T-helper 2 cell treated with Interferon-gamma antibody and Interleukin-4, amounts not matched to agents 5 μg/mL and 100 μg/mL, for 36 hours (primary cell): ENCODE measurements around the gene IFI44L.

Experiments used
- DNase-seq: peaks from one replicate; pipeline ENCODE4 v3.0.0; 2021; ENCODE audit warnings: low spot score
- H3K27ac Mint-ChIP-seq: one replicate; pipeline ENCODE4 v1.8.0; 2021; ENCODE audit warnings: mild to moderate bottlenecking, mixed read lengths
- H3K27me3 Mint-ChIP-seq: one replicate; pipeline ENCODE4 v1.8.0; 2021; ENCODE audit warnings: low read depth, mixed read lengths
- H3K36me3 Mint-ChIP-seq: one replicate; pipeline ENCODE4 v1.8.0; 2021; ENCODE audit warnings: low read depth, mixed read lengths
- H3K4me1 Mint-ChIP-seq: one replicate; pipeline ENCODE4 v1.8.0; 2021; ENCODE audit warnings: low read depth, mixed read lengths
- H3K4me3 Mint-ChIP-seq: one replicate; pipeline ENCODE4 v1.8.0; 2022; ENCODE audit warnings: mild to moderate bottlenecking, moderate library complexity, mixed read lengths
- H3K9me3 Mint-ChIP-seq: one replicate; pipeline ENCODE4 v1.8.0; 2021; ENCODE audit warnings: mixed read lengths

IFI44L gene

DNA sequence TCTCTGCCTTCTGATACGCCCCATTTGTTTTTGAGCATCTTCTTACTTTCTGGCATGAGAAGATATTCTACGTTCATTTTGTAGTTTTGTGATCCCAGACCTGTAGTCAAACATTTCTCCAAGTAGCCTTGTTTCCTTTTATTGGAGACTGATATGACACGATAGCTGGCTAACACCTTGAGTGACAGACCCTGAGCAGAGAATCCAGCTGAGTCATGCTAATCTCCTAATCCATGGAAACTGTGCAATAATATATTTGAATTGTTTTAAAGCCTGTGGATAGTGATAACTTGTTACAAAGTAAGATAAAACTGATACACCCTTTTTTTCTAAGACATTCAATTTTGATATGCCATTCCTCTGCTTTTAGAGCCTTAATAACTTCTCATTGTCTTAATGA, 1.2 kb upstream of the IFI44L start:
- peaks cover 46% of the 10 kb centered on the region for H3K4me1 Mint-ChIP-seq

DNA sequence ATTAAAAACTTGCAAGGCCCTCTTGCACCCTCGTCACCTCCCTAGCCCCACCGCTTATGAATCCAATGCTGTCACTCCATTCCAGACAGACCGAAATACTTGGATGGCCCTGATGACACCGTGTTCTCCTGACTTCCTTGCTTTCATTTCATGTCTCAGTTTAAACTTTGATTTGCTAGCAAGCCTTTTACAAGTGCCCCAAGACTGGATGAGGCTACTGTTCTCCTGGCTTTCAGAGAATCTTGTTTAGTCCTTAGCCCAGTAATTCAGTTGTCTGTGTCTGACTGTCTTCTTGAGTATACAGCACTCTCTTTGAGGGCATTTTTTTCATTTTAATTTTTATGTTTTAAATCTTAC, 824 bp upstream of the IFI44L start:
- Mint-ChIP-seq H3K27me3 (peaks cover 6% of the 10 kb centered on the region), H3K36me3 (peaks cover 22% of the 10 kb centered on the region), H3K4me3 (peak overlapping the region; percentile 91), H3K27ac (peak overlapping the region; percentile 89), H3K9me3 (no peaks in the 10 kb centered on the region), H3K4me1 (peaks cover 50% of the 10 kb centered on the region)
- DNase-seq = no peak

More for the DNA sequence above, 1.2 kb upstream of the IFI44L start:
- peak overlapping the region; percentile 91 for H3K4me3 Mint-ChIP-seq
- H3K9me3 Mint-ChIP-seq = no peaks in the 10 kb centered on the region
- H3K36me3 Mint-ChIP-seq = peaks cover 19% of the 10 kb centered on the region
- H3K27ac Mint-ChIP-seq = peak overlapping the region; percentile 89
- DNase-seq = no peak
- peaks cover 6% of the 10 kb centered on the region for H3K27me3 Mint-ChIP-seq

DNA sequence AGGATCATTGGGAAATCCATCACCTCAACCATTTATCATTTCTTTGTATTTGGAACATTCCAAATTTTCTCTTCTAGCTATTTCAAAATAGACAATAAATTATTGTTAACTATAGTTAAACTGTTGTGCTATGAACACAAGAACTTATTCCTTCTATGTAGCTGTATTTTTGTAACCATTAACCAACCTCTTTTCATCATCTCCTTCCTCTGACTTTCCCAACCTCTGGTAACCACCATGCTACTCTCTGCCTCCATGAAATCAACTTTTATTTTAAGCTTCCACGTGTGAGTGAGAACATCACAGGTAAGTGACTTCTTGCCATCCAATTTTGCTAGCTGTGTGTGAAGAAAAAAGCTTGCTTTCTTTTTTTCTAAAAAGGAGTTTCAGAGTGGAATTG, 418 bp downstream of the IFI44L start:
- Mint-ChIP-seq H3K4me3 (peak overlapping the region; percentile 91), H3K9me3 (no peaks in the 10 kb centered on the region), H3K27me3 (no peaks in the 10 kb centered on the region), H3K4me1 (peaks cover 60% of the 10 kb centered on the region), H3K36me3 (peaks cover 28% of the 10 kb centered on the region), H3K27ac (peak overlapping the region; percentile 89)
- no peak for DNase-seq

DNA sequence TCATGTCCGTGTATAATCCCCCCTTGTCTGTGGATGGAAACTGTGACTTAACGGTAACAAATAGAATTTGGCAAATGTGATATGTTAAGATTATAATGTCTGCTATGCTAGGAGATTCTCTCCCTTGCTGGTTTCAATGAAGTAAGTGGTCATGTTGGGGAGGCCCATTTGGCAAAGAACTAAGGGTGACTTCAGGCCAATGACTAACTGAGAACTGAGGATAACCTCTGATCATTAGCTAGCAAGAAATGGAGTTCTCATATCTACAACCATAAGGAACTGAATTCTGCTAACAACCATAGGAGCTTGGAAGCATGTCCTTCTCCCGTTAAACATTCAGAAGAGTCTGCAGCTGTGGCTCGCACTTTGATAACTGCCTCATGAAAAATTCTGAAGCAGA, 2.3 kb downstream of the IFI44L start:
- peak overlapping the region; percentile 82 for H3K27ac Mint-ChIP-seq
- H3K4me1 Mint-ChIP-seq = peaks cover 71% of the 10 kb centered on the region
- peak overlapping the region; percentile 91 for H3K4me3 Mint-ChIP-seq
- no peak for DNase-seq
- H3K36me3 Mint-ChIP-seq = peaks cover 32% of the 10 kb centered on the region
- no peaks in the 10 kb centered on the region for H3K9me3 Mint-ChIP-seq
- H3K27me3 Mint-ChIP-seq = no peaks in the 10 kb centered on the region

DNA sequence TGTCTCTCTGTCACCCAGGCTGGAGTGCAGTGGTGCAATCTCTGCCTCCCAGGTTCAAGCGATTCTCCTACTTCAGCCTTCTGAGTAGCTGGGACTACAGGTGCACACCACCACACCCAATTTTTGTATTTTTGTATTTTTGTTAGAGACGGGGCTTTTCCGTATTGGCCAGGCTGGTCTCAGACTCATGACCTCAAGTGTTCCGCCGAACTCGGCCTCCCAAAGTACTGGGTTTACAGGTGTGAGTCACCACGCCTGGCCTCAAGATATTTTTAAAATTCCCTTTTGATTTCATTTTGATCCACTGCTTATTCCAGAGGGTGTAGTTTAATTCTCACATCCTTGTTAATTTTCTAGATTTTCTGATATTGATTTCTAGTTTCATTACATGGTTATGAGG, 3.8 kb downstream of the IFI44L start:
- Mint-ChIP-seq H3K27ac (peak overlapping the region; percentile 72), H3K4me3 (peak overlapping the region; percentile 74), H3K4me1 (peaks cover 68% of the 10 kb centered on the region), H3K36me3 (peaks cover 41% of the 10 kb centered on the region), H3K9me3 (no peaks in the 10 kb centered on the region), H3K27me3 (no peaks in the 10 kb centered on the region)
- DNase-seq = no peak

DNA sequence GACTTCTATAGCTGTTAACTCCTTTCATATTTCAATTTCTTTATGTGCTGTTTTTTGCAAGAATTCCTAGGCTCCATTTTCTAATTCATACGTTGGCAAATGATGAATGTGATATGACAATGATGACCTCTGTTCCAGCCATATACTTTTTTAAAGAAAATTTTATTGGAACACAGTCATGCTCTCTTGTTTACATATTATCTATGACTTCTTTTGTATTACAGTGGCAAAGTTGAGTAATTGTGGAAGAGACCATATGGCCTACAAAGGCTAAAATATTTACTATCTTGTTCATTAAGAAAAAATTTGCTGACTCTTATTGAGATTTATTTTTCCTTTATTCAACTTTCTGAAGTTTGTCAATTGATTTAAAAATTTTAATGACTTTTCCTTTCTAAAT, 7.1 kb downstream of the IFI44L start:
- Mint-ChIP-seq H3K9me3 (no peaks in the 10 kb centered on the region), H3K27ac (no peak overlapping the region), H3K36me3 (peaks cover 53% of the 10 kb centered on the region), H3K4me1 (peaks cover 56% of the 10 kb centered on the region), H3K4me3 (peak overlapping the region; percentile 27), H3K27me3 (no peaks in the 10 kb centered on the region)
- no peak for DNase-seq

DNA sequence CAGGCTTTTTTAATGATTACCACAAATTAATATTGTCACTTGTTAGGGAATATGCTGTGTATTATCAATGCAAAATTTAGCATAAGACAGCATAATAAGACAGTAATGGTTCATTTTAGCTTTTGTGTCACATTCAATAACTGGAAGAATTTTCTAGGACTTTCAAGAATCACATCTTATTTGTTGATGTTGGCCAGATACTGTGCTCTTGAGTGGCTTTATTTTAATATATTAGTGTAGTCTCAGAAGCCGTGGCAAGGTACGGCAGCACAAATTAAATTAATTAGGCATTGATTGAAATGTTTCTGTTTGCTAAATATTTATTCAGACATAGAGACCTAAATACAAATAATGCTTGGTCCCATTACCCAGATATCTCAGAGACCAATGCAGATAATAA, 10.4 kb downstream of the IFI44L start:
- no peak for DNase-seq
- H3K27me3 Mint-ChIP-seq = no peaks in the 10 kb centered on the region
- peaks cover 36% of the 10 kb centered on the region for H3K4me1 Mint-ChIP-seq
- peaks cover 4% of the 10 kb centered on the region for H3K9me3 Mint-ChIP-seq
- H3K4me3 Mint-ChIP-seq = no peak overlapping the region
- H3K36me3 Mint-ChIP-seq = peaks cover 47% of the 10 kb centered on the region
- no peak overlapping the region for H3K27ac Mint-ChIP-seq

DNA sequence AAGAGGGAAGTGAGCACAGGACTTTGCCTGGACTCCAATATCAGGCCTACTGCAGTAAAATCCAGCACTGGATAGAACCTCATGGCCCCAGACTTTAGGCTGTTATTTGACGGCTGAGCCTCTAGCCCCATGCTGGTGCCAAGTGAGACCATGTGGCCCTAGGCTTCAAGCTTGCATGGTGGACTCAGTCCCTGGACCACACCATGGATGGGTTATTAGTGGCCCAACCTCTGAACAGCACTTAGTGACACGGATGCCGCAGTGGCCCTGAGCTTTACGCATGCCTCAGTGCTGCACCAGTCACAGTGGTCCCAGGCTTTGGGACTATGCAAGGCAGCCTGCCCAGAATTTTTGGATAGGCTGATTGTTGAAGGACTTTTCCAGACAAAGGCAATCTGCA, 13.0 kb downstream of the IFI44L start:
- Mint-ChIP-seq H3K4me1 (peaks cover 25% of the 10 kb centered on the region), H3K36me3 (peaks cover 59% of the 10 kb centered on the region), H3K27ac (no peak overlapping the region), H3K4me3 (no peak overlapping the region), H3K9me3 (peaks cover 4% of the 10 kb centered on the region), H3K27me3 (no peaks in the 10 kb centered on the region)
- no peak for DNase-seq

DNA sequence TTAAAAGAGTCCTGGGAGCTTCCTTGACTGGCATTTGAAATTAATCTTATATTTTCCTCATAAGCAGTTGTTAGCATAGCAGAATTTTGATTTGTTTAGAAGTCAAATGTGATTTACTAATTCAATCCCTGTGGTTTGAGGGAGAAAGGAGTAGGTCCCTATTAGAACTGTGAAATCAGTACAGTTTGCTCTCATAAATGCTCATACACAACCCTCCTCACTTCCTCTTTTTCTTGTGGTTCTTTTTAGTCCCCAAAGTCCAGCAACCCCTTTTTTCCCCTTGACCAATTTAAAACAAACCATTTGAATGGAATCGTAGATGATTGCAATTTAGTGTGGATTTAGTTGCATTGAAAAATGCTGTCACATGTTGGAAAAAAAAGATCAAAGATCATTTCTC, 20.2 kb downstream of the IFI44L start:
- peaks cover 24% of the 10 kb centered on the region for H3K4me1 Mint-ChIP-seq
- peaks cover 82% of the 10 kb centered on the region for H3K36me3 Mint-ChIP-seq
- H3K9me3 Mint-ChIP-seq = peaks cover 25% of the 10 kb centered on the region
- no peak for DNase-seq
- H3K27me3 Mint-ChIP-seq = no peaks in the 10 kb centered on the region
- no peak overlapping the region for H3K4me3 Mint-ChIP-seq
- no peak overlapping the region for H3K27ac Mint-ChIP-seq

DNA sequence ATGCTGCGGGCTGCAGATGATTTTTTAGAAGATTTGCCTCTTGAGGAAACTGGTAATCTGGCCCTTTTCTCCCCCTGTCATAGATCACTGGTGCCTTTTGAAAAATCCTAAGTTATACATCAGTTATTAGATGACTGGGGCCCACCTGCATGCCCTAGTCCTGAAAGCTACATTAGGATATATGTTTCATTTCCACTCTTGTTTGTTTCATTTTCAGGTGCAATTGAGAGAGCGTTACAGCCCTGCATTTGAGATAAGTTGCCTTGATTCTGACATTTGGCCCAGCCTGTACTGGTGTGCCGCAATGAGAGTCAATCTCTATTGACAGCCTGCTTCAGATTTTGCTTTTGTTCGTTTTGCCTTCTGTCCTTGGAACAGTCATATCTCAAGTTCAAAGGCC, 21.3 kb downstream of the IFI44L start:
- H3K4me3 Mint-ChIP-seq = no peak overlapping the region
- H3K27me3 Mint-ChIP-seq = no peaks in the 10 kb centered on the region
- no peak for DNase-seq
- peaks cover 29% of the 10 kb centered on the region for H3K4me1 Mint-ChIP-seq
- peaks cover 88% of the 10 kb centered on the region for H3K36me3 Mint-ChIP-seq
- peaks cover 35% of the 10 kb centered on the region for H3K9me3 Mint-ChIP-seq
- no peak overlapping the region for H3K27ac Mint-ChIP-seq

DNA sequence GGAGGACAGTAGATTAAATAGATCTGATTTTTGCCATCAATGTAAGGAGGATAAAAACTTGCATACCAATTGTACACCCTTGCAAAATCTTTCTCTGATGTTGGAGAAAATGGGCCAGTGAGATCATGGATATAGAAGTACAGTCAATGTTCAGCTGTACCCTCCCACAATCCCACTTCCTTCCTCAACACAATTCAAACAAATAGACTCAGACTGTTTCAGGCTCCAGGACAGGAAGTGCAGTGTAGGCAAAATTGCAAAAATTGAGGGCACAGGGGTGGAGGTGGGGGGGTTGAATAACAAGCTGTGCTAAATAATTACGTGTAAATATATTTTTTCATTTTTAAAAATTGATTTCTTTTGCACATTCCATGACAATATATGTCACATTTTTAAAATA, 25.5 kb downstream of the IFI44L start:
- Mint-ChIP-seq H3K27me3 (no peaks in the 10 kb centered on the region), H3K4me3 (peak overlapping the region; percentile 67), H3K9me3 (peaks cover 53% of the 10 kb centered on the region), H3K4me1 (peaks cover 42% of the 10 kb centered on the region), H3K36me3 (peaks cover 79% of the 10 kb centered on the region), H3K27ac (peak overlapping the region; percentile 41)
- DNase-seq = no peak

DNA sequence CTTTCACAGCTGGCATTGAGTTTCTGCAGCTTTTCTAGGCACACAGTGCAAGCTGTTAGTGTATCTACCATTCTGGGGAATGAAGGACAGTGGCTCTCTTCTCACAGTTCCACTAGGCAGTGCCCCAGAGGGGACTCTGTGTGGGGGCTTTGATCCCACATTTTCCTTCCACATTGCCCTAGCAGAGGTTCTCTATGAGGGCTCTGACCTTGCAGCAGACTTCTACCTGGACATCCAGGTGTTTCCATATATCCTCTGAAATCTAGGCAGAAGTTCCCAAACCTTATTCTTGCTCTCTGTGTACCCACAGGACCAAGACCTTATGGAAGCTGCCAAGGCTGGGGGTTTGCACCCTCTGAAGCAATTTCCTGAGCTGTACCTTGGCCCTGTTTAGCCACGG, 27.0 kb downstream of the IFI44L start:
- H3K4me1 Mint-ChIP-seq = peaks cover 46% of the 10 kb centered on the region
- no peak for DNase-seq
- no peak overlapping the region for H3K27ac Mint-ChIP-seq
- no peak overlapping the region for H3K4me3 Mint-ChIP-seq
- no peaks in the 10 kb centered on the region for H3K27me3 Mint-ChIP-seq
- peaks cover 65% of the 10 kb centered on the region for H3K36me3 Mint-ChIP-seq
- H3K9me3 Mint-ChIP-seq = peaks cover 47% of the 10 kb centered on the region

DNA sequence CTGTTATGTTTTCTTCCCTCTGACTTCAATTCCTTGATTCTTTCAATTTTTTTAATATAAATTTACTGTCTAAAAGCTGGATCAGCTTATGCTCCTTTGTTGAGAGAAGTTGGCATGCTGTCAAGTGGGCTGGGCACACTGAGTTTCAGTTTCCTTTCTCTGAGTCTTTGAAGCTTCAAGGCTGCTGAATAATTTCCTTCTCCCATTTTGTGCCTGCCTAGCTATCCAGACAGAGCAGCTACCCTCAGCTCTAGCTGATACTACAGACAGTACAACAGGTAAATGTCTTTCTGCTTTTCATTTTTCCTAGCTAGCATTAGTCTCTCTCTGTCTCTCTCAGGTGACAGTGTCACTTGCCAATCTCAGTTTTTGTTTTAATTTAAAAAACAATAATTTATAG, 29.4 kb downstream of the IFI44L start, which contains the start of gene IFI44:
Gene IFI44, plus strand, starts transcription at position 204 of the 400 bp plus-strand sequence. CDS start 365 bp downstream, outside the sequence.
- peaks cover 50% of the 10 kb centered on the region for H3K4me1 Mint-ChIP-seq
- peak; percentile 41 for DNase-seq
- peaks cover 53% of the 10 kb centered on the region for H3K36me3 Mint-ChIP-seq
- peak within 1 kb of the TSS; percentile 92 for H3K4me3 Mint-ChIP-seq
- peak within 1 kb of the TSS; percentile 83 for H3K27ac Mint-ChIP-seq
- H3K27me3 Mint-ChIP-seq = no peaks in the 10 kb centered on the region
- H3K9me3 Mint-ChIP-seq = peaks cover 35% of the 10 kb centered on the region

DNA sequence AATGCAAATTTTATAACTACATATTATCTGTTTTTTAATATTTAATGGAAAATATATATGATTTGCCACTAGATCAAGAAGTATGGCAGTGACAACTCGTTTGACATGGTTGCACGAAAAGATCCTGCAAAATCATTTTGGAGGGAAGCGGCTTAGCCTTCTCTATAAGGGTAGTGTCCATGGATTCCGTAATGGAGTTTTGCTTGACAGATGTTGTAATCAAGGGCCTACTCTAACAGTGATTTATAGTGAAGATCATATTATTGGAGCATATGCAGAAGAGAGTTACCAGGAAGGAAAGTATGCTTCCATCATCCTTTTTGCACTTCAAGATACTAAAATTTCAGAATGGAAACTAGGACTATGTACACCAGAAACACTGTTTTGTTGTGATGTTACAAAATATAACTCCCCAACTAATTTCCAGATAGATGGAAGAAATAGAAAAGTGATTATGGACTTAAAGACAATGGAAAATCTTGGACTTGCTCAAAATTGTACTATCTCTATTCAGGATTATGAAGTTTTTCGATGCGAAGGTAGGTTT, 29.9 kb downstream of the IFI44L start:
- DNase-seq = no peak
- Mint-ChIP-seq H3K4me1 (peaks cover 45% of the 10 kb centered on the region), H3K27me3 (no peaks in the 10 kb centered on the region), H3K9me3 (peaks cover 31% of the 10 kb centered on the region), H3K36me3 (peaks cover 52% of the 10 kb centered on the region), H3K4me3 (peak overlapping the region; percentile 92), H3K27ac (peak overlapping the region; percentile 83)

DNA sequence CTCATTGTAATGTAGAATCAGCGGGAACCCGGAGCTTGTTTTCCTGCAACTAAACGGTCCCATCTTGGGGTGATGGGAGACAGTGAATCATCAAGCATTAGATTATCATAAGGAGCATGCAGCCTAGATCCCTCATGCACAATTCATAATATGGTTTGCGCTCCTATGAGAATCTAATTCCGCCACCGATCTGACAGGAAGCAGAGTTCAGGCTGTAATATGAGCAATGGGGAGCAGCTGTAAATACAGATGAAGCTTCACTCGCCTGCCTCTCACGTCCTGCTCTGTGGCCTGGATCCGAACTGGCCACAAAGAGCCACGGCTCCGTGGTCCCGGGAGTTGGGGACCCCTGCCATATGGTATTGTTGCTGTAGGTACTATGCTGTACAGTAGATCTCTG, 31.0 kb downstream of the IFI44L start:
- peaks cover 46% of the 10 kb centered on the region for H3K36me3 Mint-ChIP-seq

More for the DNA sequence above, 31.0 kb downstream of the IFI44L start:
- Mint-ChIP-seq H3K4me1 (peaks cover 43% of the 10 kb centered on the region), H3K9me3 (peaks cover 21% of the 10 kb centered on the region), H3K4me3 (peak overlapping the region; percentile 92), H3K27me3 (no peaks in the 10 kb centered on the region), H3K27ac (peak overlapping the region; percentile 83)
- peak; percentile 23 for DNase-seq
